ENCODE results near the gene GAS2L2. TPM values are rescaled to one million over a fixed set of nuclear protein-coding genes. Genes with fewer than 3 reads are reported as not detected.

GAS2L2 gene
- total and polyA plus RNA-seq, 2 experiments from 2014 or later, result not detected

- Histone ChIP-seq H2AFZ (no peak overlapping the region), H4K20me1 (ENCODE audit: insufficient read depth, poor library complexity, severe bottlenecking) (no peaks in the 10 kb centered on the region), H3K9me3 (ENCODE audit: low read depth) (no peaks in the 10 kb centered on the region), H3K79me2 (no peaks in the 10 kb centered on the region), H3K4me1 (ENCODE audit: insufficient read depth) (peaks cover 5% of the 10 kb centered on the region), H3K27ac (no peak overlapping the region), H3K9me2 (replicated peaks; ENCODE audit: insufficient read depth) (no peaks in the 10 kb centered on the region), H3K36me3 (replicated peaks; ENCODE audit: insufficient read depth, low read depth) (no peaks in the 10 kb centered on the region), H3K27me3 (peaks cover 26% of the 10 kb centered on the region), H3K4me2 (no peak overlapping the region), H3K4me3 (no peak overlapping the region)
- TF ChIP-seq EZH2phosphoT487 (IDR thresholded peaks at IDR 0.05; ENCODE audit: low read depth, severe bottlenecking, unreplicated experiment) (no peak), EZH2 (IDR thresholded peaks at IDR 0.05; ENCODE audit: borderline replicate concordance) (no peak)
- TF ChIP-seq, protein P1, sequence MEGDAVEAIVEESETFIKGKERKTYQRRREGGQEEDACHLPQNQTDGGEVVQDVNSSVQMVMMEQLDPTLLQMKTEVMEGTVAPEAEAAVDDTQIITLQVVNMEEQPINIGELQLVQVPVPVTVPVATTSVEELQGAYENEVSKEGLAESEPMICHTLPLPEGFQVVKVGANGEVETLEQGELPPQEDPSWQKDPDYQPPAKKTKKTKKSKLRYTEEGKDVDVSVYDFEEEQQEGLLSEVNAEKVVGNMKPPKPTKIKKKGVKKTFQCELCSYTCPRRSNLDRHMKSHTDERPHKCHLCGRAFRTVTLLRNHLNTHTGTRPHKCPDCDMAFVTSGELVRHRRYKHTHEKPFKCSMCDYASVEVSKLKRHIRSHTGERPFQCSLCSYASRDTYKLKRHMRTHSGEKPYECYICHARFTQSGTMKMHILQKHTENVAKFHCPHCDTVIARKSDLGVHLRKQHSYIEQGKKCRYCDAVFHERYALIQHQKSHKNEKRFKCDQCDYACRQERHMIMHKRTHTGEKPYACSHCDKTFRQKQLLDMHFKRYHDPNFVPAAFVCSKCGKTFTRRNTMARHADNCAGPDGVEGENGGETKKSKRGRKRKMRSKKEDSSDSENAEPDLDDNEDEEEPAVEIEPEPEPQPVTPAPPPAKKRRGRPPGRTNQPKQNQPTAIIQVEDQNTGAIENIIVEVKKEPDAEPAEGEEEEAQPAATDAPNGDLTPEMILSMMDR (IDR thresholded peaks at IDR 0.05; ENCODE audit: poor library complexity), result no peak
- no peak for DNase-seq (ENCODE audit: low spot score)
- WGBS (ENCODE audit: low lambda C conversion rate, missing lambda C conversion rate), result 78% methylated on average over 4 of the region's 4 CpGs
Measured at GRCh38 chr17:35748341-35748841, 4.6 kb downstream of the GAS2L2 start.

GRCh38 chr17:35747540-35748017 is 5.5 kb downstream of the GAS2L2 start:
- Histone ChIP-seq H3K27ac (no peak overlapping the region), H3K36me3 (replicated peaks; ENCODE audit: insufficient read depth, low read depth) (no peaks in the 10 kb centered on the region), H3K4me3 (no peak overlapping the region), H3K9me3 (ENCODE audit: low read depth) (no peaks in the 10 kb centered on the region), H3K27me3 (peaks cover 30% of the 10 kb centered on the region), H4K20me1 (ENCODE audit: insufficient read depth, poor library complexity, severe bottlenecking) (no peaks in the 10 kb centered on the region), H3K4me1 (ENCODE audit: insufficient read depth) (peaks cover 5% of the 10 kb centered on the region), H3K79me2 (no peaks in the 10 kb centered on the region), H2AFZ (no peak overlapping the region), H3K4me2 (no peak overlapping the region), H3K9me2 (replicated peaks; ENCODE audit: insufficient read depth) (no peaks in the 10 kb centered on the region)
- 44% methylated on average over 12 of the region's 12 CpGs for WGBS (ENCODE audit: low lambda C conversion rate, missing lambda C conversion rate)
- TF ChIP-seq EZH2phosphoT487 (IDR thresholded peaks at IDR 0.05; ENCODE audit: low read depth, severe bottlenecking, unreplicated experiment), result no peak
- no peak for TF ChIP-seq EZH2 (IDR thresholded peaks at IDR 0.05; ENCODE audit: borderline replicate concordance)
- TF ChIP-seq, protein P1 (IDR thresholded peaks at IDR 0.05; ENCODE audit: poor library complexity), result peak; percentile 88
- peak; percentile 88 for DNase-seq (ENCODE audit: low spot score)

GRCh38 chr17:35745749-35746320 is 7.2 kb downstream of the GAS2L2 start:
- TF ChIP-seq EZH2 (IDR thresholded peaks at IDR 0.05; ENCODE audit: borderline replicate concordance), result no peak
- TF ChIP-seq, protein P1 (IDR thresholded peaks at IDR 0.05; ENCODE audit: poor library complexity), result no peak
- no peak for TF ChIP-seq EZH2phosphoT487 (IDR thresholded peaks at IDR 0.05; ENCODE audit: low read depth, severe bottlenecking, unreplicated experiment)
- Histone ChIP-seq H3K4me3 (no peak overlapping the region), H3K79me2 (no peaks in the 10 kb centered on the region), H3K4me1 (ENCODE audit: insufficient read depth) (peaks cover 5% of the 10 kb centered on the region), H3K4me2 (no peak overlapping the region), H3K9me2 (replicated peaks; ENCODE audit: insufficient read depth) (no peaks in the 10 kb centered on the region), H3K36me3 (replicated peaks; ENCODE audit: insufficient read depth, low read depth) (no peaks in the 10 kb centered on the region), H3K27me3 (peaks cover 45% of the 10 kb centered on the region), H2AFZ (no peak overlapping the region), H3K27ac (no peak overlapping the region), H4K20me1 (ENCODE audit: insufficient read depth, poor library complexity, severe bottlenecking) (no peaks in the 10 kb centered on the region), H3K9me3 (ENCODE audit: low read depth) (no peaks in the 10 kb centered on the region)
- DNase-seq (ENCODE audit: low spot score), result no peak
- WGBS (ENCODE audit: low lambda C conversion rate, missing lambda C conversion rate), result 84% methylated on average over 15 of the region's 15 CpGs

Data from hepatocyte (in vitro differentiated cells).